ENCODE results near the gene VWA1.
"Not testable (repeated sequence)": the region's sequence is repeated elsewhere in the genome, so short reads cannot be mapped to it uniquely, and the experiment has no call there.

The VWA1 gene

GRCh38 chr1:1427820-1428148 lies 7.7 kb upstream of the VWA1 start:
- POLR2A ChIA-PET = no interaction called here
- TF ChIP-seq ZBTB26 (tag by site-specific recombination; optimal IDR thresholded peaks at IDR 0.05) = peak; percentile 16
- no peak for TF ChIP-seq ZNF621 (tag by site-specific recombination; IDR thresholded peaks at IDR 0.05)
- TF ChIP-seq ZNF549 (tag by site-specific recombination; IDR thresholded peaks at IDR 0.05) = no peak
- TF ChIP-seq ZNF561 (tag by site-specific recombination; IDR thresholded peaks at IDR 0.05; ENCODE audit: borderline replicate concordance) = no peak
- TF ChIP-seq GLIS1 (tag by site-specific recombination; IDR thresholded peaks at IDR 0.05) = 0 out of 2 replicates have a peak, but pooled peaks have one; percentile 21
- no peak for TF ChIP-seq ZNF777 (tag by site-specific recombination; IDR thresholded peaks at IDR 0.05; ENCODE audit: borderline replicate concordance)
- TF ChIP-seq BCL6B (tag by site-specific recombination; IDR thresholded peaks at IDR 0.05) = no peak
- H3K4me3 ChIP-seq (ENCODE audit: low read depth, low read length) = peak overlapping the region; percentile 26

GRCh38 chr1:1428174-1428573 lies 7.3 kb upstream of the VWA1 start:
- ChIA-PET POLR2A (no interaction called here), CTCF (interaction anchor here (1.8 kb wide), 1 partner anchor 13 kb away, joined by 5 read pairs; no protein-coding TSS in a partner anchor)
- Histone ChIP-seq H3K4me1 (ENCODE audit: control insufficient read depth, insufficient read depth, low read length) (no peaks in the 10 kb centered on the region), H3K4me3 (ENCODE audit: low read depth, low read length) (no peak overlapping the region), H3K9me3 (ENCODE audit: control insufficient read depth, insufficient read depth, low read depth, low read length) (no peaks in the 10 kb centered on the region), H3K36me3 (ENCODE audit: control insufficient read depth in 2 of 2, insufficient read depth in 1 of 2, low read length in 2 of 2) (no peaks in the 10 kb centered on the region), H3K27ac (ENCODE audit: extremely low read depth, low read depth, low read length) (no peak overlapping the region)
- no peak for TF ChIP-seq ZNF521 (tag by site-specific recombination; IDR thresholded peaks at IDR 0.05)
- TF ChIP-seq ZBTB6 (tag by site-specific recombination; IDR thresholded peaks at IDR 0.05) = 0 out of 2 replicates have a peak, but pooled peaks have one; percentile 25
- no peak for TF ChIP-seq ZNF155 (tag by site-specific recombination; IDR thresholded peaks at IDR 0.05)
- no peak for TF ChIP-seq KLF8 (tag by site-specific recombination; IDR thresholded peaks at IDR 0.05)
- TF ChIP-seq ZNF785 (tag by site-specific recombination; IDR thresholded peaks at IDR 0.05) = no peak
- TF ChIP-seq OSR2 (tag by site-specific recombination; IDR thresholded peaks at IDR 0.05) = no peak

More at GRCh38 chr1:1427820-1428148, 7.7 kb upstream of the VWA1 start:
- no peaks in the 10 kb centered on the region for H3K36me3 ChIP-seq (ENCODE audit: control insufficient read depth in 2 of 2, insufficient read depth in 1 of 2, low read length in 2 of 2)
- H3K27ac ChIP-seq (ENCODE audit: extremely low read depth, low read depth, low read length) = no peak overlapping the region; the same call in 1 of the 2 replicates
- no peaks in the 10 kb centered on the region for H3K9me3 ChIP-seq (ENCODE audit: control insufficient read depth, insufficient read depth, low read depth, low read length)
- CTCF ChIA-PET = no interaction called here
- no peaks in the 10 kb centered on the region for H3K4me1 ChIP-seq (ENCODE audit: control insufficient read depth, insufficient read depth, low read length)

- H3K4me1 ChIP-seq (ENCODE audit: control insufficient read depth, insufficient read depth, low read length); H3K4me3 ChIP-seq (ENCODE audit: low read depth, low read length); H3K36me3 ChIP-seq (ENCODE audit: control insufficient read depth in 2 of 2, insufficient read depth in 1 of 2, low read length in 2 of 2); H3K27ac ChIP-seq (ENCODE audit: extremely low read depth, low read depth, low read length); H3K9me3 ChIP-seq (ENCODE audit: control insufficient read depth, insufficient read depth, low read depth, low read length); POLR2A ChIA-PET: not testable (repeated sequence)
- TF ChIP-seq ZNF362 (tag by site-specific recombination; IDR thresholded peaks at IDR 0.05) = peak; percentile 91
- CTCF ChIA-PET = interaction anchor here (0.7 to 1.8 kb wide), 4 partner anchors 12 to 627 kb away, joined by 3 to 5 read pairs (median 4); partner anchors contain the start of gene CCNL2
Observed at GRCh38 chr1:1428967-1429366, 6.5 kb upstream of the VWA1 start.

- Histone ChIP-seq H3K4me1 (ENCODE audit: control insufficient read depth, insufficient read depth, low read length) (no peaks in the 10 kb centered on the region), H3K9me3 (ENCODE audit: control insufficient read depth, insufficient read depth, low read depth, low read length) (no peaks in the 10 kb centered on the region), H3K36me3 (ENCODE audit: control insufficient read depth in 2 of 2, insufficient read depth in 1 of 2, low read length in 2 of 2) (no peaks in the 10 kb centered on the region), H3K27ac (ENCODE audit: extremely low read depth, low read depth, low read length) (no peak overlapping the region), H3K4me3 (ENCODE audit: low read depth, low read length) (no peak overlapping the region)
- ChIA-PET CTCF (interaction anchor here (0.7 to 1.8 kb wide), 2 partner anchors 11 to 31 kb away, joined by 5 read pairs; partner anchors contain the start of gene CCNL2), POLR2A (no interaction called here)
- TF ChIP-seq KLF16 (tag by site-specific recombination; IDR thresholded peaks at IDR 0.05) = no peak
- no peak for TF ChIP-seq SALL2 (tag by site-specific recombination; IDR thresholded peaks at IDR 0.05; ENCODE audit: borderline replicate concordance)
- TF ChIP-seq ZNF530 (tag by site-specific recombination; IDR thresholded peaks at IDR 0.05; ENCODE audit: low read depth) = no peak
- no peak for TF ChIP-seq ATF2 (tag by site-specific recombination; IDR thresholded peaks at IDR 0.05; ENCODE audit: low read depth)
- TF ChIP-seq SP7 (tag by site-specific recombination; IDR thresholded peaks at IDR 0.05) = no peak
- TF ChIP-seq ZNF837 (tag by site-specific recombination; IDR thresholded peaks at IDR 0.05) = no peak
- TF ChIP-seq ZBTB6 (tag by site-specific recombination; IDR thresholded peaks at IDR 0.05) = peak; percentile 66; the same call in 1 of the 2 replicates
Observed at GRCh38 chr1:1429671-1430073, 5.8 kb upstream of the VWA1 start.
